ENCODE measurements around the gene PRMT1. TPM values are rescaled to one million over a fixed set of nuclear protein-coding genes. Genes with fewer than 3 reads are reported as not detected.

PRMT1 gene
- polyA plus RNA-seq, 3 donors: 205 to 221 (median 219) TPM

- no peak for DNase-seq (ENCODE audit: low read depth in 3 of 3, low spot score in 2 of 3)
Observed at GRCh38 chr19:49666120-49666444, 11.0 kb upstream of the PRMT1 start.

GRCh38 chr19:49667473-49667872, 9.6 kb upstream of the PRMT1 start:
- DNase-seq (ENCODE audit: low read depth in 3 of 3, low spot score in 2 of 3): no peak

GRCh38 chr19:49669516-49669915, 7.6 kb upstream of the PRMT1 start:
- no peak for DNase-seq (ENCODE audit: low read depth in 3 of 3, low spot score in 2 of 3)

GRCh38 chr19:49672131-49672919, 4.7 kb upstream of the PRMT1 start:
- DNase-seq (ENCODE audit: low read depth in 3 of 3, low spot score in 2 of 3): no peak

GRCh38 chr19:49676136-49676783, 811 bp upstream of the PRMT1 start:
- DNase-seq (ENCODE audit: low read depth in 3 of 3, low spot score in 2 of 3): no peak

GRCh38 chr19:49676784-49677230, 264 bp upstream of the PRMT1 start:
- DNase-seq (ENCODE audit: low read depth in 3 of 3, low spot score in 2 of 3): peak; percentile 100

- DNase-seq (ENCODE audit: low read depth in 3 of 3, low spot score in 2 of 3): peak; percentile 75 to 80 (median 80)
Observed at GRCh38 chr19:49677901-49678674, 1.0 kb downstream of the PRMT1 start.

- DNase-seq (ENCODE audit: low read depth in 3 of 3, low spot score in 2 of 3): no peak
Observed at GRCh38 chr19:49678985-49679770, 2.1 kb downstream of the PRMT1 start.

GRCh38 chr19:49679771-49680413, 2.8 kb downstream of the PRMT1 start:
- DNase-seq (ENCODE audit: low read depth in 3 of 3, low spot score in 2 of 3): no peak

- DNase-seq (ENCODE audit: low read depth in 3 of 3, low spot score in 2 of 3): peak; percentile 83 to 90 (median 87)
Observed at GRCh38 chr19:49680421-49681351, 3.6 kb downstream of the PRMT1 start.

GRCh38 chr19:49681830-49682229, 4.8 kb downstream of the PRMT1 start:
- DNase-seq (ENCODE audit: low read depth in 3 of 3, low spot score in 2 of 3): no peak

- no peak for DNase-seq (ENCODE audit: low read depth in 3 of 3, low spot score in 2 of 3)
Observed at GRCh38 chr19:49682274-49682673, 5.2 kb downstream of the PRMT1 start.

GRCh38 chr19:49683814-49684250, 6.8 kb downstream of the PRMT1 start:
- no peak for DNase-seq (ENCODE audit: low read depth in 3 of 3, low spot score in 2 of 3)

GRCh38 chr19:49684251-49684982, 7.3 kb downstream of the PRMT1 start:
- no peak for DNase-seq (ENCODE audit: low read depth in 3 of 3, low spot score in 2 of 3)

GRCh38 chr19:49684983-49685553, 8.0 kb downstream of the PRMT1 start:
- DNase-seq (ENCODE audit: low read depth in 3 of 3, low spot score in 2 of 3): no peak

- no peak for DNase-seq (ENCODE audit: low read depth in 3 of 3, low spot score in 2 of 3)
Observed at GRCh38 chr19:49685845-49686332, 8.8 kb downstream of the PRMT1 start.

GRCh38 chr19:49686503-49687088, 9.5 kb downstream of the PRMT1 start:
- DNase-seq (ENCODE audit: low read depth in 3 of 3, low spot score in 2 of 3): no peak
